ENCODE results near the gene LOXL1.
A peak's percentile ranks its signal among the peaks of the same experiment; 100 is the strongest.

The LOXL1 gene

DNA sequence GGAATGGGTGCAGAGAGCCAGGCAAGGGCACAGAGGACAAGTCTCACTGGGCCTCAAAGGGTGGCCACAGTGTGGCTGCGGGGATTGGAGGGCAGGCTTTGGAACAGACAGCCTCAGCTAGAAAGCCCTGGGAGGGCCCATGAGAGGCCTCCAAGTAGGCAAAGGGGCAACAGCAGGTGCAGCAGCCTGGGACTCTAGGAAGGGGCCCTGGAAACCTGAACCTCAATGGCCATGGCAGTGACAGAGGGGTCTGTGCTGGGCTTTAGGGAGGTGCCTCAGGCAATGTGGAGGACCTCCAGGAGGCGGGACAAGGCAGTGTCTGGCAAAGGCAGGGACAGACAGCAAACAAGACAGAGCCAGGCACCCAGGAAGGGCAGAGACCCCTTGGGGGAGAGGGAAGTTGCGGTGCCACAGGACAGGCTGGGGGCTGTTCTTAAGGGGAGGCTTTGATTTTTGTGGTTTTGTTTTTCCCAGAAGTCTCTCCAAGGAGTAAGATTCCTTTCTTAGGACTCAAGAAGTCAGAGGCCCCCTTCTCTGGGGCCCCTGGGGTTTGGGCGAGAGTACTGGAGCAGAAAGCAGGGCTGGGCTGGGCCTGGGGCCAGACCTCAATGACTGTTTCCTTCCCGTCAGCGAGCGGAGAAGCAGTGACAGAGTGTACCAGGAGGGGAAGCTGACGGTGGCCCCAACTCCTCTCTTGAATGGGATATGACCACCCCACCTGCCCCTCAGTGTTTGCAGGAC is 56.1 kb downstream of the LOXL1 start:
- DNase-seq: no peak

DNA sequence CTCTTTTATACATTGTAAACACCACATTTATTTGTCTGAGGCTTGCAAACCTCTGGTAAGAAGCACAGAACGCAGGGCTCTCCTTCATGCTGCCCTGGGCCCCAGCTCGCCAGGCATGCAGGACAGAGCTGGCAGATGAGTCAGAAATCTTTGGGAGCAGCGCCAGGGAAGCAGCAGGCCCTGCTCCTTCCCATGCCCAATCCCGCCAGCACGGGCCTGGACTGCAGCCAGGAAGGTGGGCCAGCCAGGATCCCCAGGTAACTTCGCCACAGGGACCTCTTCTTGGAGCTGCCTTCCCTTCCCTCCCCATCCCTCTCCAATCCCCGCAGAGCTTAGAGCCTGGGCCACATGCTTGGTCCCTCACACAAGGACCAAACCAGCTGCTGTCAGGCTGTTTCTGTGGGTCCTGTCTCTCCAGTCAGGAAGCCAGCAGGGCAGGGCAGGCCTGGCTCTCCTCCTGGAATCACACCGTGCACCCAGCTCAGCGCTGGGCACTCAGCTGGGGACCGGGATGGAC is 57.0 kb downstream of the LOXL1 start:
- DNase-seq: no peak

DNA sequence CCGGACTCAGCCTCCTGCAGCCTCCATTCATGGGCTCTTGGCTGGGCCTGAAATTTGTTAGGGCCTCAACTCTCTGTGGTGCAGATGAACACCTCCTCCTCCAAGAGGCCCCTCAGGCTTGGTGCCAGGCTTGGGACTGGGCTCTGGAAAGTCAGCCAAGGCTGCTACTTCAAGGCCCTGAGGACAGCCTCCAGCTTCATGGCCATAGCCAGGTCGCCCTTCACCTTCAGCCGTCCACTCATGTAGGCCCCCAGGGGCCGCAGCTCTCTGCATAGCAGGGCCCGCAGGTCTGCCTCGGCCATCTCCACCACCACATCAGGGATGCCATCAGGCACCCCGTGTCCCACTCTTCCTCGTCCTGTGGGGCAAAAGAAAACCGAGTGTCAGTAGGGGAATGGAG is 57.5 kb downstream of the LOXL1 start:
- no peak for DNase-seq

DNA sequence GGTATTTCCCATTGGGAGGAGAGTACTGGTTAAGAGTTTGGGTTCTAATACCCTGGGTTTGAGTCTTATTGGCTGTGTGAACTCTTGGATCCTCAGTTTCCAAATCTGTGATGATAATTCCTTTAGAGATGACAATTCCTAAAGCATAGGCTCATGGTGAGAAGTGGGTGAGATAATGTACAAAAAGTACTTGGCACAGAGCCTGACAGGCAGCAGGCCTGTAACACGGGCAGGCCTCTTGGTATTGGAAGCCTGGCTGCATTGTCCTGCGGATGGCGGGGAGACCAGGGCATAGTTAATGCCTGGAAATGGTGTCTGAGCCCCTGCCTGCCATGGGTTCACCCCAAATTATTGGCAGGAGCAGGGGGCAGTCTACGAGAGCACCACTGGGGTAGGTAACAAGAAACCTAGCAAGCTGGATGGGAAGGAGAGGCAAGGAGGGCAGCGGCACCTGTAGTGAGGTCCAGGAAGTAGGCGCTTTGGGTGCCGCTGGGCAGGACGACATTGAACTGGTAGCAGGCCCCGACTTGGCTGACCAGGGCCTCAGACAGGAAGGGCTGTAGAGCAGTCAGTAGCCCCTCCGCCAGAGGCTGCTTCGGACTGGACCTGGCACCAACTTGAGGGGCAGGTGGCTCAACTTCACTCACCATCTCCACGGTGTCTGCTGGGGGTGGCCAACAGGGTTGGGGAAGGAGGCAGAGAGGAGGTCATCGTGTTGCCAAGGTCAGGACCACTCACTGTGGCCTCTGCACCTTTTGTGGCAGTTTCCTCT is 58.1 kb downstream of the LOXL1 start:
- DNase-seq: no peak

DNA sequence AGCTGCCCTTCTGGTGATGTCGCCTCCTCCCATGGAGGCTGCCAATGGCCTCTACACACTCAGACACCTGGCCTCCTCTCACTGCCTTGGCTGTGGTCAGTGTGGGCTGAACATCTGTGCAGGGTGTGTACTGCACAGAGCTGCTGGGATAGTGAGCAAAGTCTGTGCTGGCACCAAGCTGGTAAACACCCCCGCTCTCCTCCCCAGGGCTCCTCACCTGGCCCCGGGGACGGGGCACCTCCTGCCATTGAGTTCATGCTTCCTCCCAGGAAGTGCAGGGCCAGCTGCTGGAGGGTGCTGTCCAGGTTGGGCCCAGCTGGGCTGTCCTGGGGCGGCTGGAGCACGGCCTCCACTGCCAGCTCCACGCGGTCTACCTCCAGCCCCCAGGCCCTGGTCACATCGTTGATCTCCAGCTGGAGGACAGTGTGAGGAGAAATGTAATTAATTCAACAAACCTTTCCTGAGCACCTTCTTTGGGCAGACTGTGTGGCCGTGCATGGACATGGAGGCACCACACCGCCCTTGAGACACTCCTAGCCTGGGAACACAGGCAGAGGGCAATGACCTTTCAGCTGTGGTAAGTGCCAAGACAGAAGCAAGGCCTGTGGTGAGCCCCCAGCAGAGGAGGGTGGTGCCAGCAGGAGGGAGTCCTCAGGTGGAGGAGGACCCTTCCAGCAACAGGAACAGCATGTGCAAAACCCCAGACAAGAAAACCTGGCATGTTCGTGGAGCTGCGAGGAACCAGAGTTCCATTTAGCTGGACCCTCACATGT is 59.0 kb downstream of the LOXL1 start:
- DNase-seq: no peak

DNA sequence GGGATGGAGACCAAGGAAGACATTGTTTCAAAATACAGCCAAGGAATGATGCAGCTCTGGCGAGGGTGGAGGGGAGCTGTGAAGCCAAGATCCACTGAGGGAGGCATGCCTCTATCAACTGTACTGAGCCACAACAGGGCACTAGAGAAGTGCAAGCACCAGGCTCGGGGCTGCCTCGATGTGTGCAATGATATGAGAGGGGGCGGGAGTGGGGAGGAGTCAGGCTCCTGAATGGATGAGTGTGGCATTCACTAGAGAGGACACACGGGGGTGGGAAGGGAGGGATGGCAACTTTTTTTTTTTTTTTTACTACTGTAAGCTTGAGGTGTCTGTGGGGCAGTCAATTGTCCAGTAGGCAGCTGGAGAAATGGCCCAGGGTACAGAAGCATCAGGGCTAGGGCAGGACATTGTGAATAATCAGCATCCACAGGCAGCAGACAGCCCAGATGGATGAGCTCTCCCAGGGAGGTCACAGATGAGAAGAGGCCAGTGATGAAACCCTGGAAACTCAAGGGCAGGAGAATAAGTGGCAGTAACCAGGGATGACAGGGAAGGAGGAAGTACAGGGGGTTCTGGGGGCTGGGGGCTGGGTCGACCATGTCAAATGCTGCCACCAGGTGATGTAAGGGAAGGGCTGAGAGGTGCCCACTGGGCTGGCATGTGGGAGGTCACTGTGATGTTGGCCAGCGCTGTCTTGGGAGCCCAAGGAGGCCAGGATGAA is 60.0 kb downstream of the LOXL1 start:
- DNase-seq: no peak

DNA sequence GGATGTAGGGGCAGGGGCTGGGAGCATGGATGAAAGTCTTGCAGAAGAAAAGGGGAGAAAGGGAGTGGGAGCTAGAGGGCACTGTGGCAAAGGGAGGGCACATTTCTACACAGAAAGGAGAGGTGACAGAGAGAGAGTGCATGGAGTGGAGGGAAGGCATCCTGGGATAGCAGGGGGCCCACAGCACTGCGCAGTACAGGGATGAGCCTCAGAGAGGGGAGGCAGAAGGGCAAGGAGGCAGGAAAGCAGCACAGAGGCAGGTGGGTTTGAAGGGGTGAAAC is 60.5 kb downstream of the LOXL1 start:
- DNase-seq: no peak

DNA sequence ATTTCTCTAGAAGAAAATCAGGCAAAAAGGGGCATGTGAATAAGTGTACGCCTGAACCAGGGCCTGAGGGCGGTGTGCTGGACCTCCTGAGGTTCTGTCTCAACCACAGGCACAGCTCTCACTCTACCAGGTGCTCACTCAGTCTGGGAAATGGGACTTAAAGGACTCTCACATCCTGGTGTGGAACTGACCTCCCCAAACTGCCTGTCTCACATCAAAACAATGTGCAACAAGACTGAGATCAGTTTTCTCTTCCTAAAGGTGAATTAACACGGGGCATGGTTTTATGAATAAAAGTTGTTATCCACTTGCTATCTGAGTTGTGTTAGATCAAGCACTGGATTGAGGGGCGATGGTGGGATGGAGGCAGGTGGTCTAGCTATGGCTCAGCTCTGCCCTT is 61.0 kb downstream of the LOXL1 start:
- no peak for DNase-seq

DNA sequence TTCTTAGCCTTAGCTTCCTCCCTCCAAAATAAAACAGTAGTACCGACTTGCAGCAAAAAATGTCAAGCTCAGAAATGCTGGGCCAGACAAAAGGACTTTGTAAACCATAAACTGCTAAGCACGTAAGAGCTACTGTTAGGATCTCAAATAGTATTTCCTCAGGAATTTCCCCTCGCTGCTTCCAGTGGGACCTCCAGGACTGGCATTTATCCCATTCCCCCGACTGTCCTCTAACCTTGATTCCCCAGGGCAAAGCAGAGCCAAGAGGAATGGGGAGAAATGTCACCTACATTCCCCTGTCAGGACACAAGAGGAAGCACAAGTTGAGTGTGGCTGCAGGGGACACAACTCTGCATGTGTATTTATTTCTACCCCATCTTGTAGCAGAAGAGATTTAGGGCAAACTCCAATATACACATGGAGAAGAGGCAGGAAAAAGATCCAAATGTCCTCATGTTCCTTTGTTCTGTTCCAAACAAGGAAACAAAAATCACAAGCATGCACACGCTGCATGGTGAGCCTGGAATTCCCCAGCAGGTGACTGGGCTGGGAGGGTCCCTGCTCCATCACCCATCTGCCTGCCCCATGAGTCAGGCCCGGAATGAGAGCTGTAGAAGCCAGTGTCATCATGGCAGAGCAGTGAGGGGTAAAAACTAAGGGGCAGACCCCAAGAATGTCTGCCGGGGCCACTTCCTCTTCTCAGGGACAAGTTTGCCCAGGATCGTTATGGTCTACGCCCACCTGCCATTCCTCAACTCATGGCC is 61.6 kb downstream of the LOXL1 start:
- no peak for DNase-seq

DNA sequence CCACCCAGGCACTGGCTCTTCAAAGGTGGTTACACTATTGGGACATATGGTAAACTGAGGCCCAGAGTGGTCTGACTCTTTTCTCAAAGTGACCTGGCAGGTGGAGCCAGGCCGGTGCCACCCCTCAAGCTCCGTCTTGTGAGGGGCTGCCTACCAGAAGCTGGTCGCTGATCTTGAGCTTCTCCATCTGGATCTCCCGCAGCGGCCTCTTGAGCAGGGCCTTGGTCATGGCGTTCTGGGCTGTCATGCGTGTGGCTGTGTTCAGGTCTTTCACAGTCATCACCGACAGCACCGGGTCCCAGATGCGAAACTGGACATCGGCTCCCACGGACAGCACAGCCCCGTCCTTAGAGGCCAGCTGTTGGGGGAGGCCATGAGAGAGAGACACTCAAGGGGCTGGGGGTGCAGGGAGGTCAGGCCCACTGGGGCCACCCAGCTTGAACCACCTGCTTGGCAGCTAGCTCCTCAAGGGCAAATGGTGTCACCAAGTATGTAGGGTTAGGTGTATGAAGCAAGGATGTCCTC is 62.2 kb downstream of the LOXL1 start:
- no peak for DNase-seq

DNA sequence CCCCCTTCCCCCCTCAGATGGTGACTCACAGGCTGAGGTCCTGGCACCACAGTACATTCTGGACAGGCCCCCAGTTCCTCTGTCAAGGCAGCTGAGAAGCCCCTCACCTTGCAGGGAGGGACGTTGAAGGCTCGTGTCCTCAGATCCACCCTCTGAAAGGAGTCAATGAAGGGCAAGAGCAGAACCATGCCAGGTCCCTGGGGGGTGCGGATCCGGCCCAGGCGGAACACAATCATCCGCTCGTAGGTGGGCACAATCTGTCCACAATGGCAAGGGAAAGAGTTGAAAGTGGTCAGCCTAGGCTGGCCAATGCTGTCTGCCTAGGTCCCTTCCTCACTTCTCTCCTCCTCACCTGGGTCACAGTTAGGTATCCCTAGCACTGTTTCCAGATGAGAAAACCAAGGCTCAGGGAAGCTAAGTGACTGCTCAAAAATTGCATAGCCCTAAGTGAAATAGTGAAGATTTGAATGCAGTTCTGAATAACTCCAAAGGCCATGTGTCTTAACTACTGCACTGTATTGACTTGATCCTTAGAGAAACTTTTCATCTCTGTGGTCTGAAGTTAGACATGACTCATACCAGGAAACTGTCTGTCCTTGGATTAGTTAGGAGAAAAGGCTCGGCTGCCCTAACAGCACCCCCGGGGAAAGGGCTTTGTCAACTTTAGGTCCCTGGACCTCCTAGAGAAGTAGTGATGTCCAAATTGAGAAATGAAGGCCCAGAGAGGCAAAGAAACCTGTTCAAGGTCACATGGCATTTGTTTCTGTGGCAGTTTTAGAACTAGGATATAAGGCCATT is 62.9 kb downstream of the LOXL1 start:
- DNase-seq: no peak

DNA sequence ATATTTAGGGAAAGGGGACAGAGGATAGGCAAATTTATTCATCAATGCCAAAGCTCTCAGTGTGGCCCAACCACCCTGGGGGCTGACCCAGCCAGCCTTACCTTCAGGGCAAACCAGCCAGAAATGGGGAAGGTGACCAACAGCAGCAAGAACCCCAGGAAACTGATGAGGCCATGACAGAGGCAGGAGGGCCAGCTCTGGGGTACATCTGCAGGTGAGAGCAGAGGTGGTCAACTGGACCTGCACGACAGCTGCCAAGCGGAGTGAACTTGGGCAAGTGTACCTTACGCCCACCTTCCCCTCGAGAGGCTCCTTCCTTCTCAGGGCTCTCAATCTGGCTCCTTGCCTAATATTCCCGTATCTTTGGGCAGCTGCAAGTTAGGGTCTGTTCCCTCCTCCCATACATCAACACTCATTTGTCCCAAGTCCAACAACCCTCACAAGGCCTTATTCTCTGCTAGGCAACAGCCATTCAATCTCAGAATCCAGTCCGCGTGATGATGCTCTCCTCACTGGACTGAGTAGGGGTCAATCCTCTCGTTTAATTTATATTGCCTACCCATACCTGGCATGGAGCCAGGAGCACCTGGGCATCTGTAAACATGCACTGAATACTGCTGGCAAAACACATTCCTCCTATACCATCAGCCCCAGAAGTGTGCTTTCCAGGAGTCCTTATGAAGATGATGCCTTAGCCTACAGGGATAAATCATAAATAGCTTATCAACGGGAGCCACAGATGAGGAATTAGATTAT is 64.2 kb downstream of the LOXL1 start:
- no peak for DNase-seq

DNA sequence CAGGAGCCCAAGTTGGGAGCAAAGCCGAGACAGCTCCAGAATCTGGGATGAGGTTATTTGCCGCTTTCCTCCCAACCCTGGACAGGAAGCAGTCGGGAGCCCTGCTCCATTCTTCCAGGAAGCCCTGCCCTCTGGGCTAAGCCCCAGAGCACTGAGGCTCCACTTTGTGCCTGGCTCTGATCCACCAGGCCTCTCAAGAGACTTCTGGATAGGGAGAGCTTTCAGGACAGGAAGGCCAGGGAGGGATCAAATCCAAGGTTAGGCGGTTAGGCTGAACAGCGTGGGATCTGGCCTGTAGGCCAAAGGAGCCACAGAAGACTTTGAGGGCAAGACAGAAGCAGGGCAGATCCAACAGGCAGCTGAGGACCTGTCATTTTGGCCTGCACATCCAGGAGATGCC is 65.0 kb downstream of the LOXL1 start:
- no peak for DNase-seq

DNA sequence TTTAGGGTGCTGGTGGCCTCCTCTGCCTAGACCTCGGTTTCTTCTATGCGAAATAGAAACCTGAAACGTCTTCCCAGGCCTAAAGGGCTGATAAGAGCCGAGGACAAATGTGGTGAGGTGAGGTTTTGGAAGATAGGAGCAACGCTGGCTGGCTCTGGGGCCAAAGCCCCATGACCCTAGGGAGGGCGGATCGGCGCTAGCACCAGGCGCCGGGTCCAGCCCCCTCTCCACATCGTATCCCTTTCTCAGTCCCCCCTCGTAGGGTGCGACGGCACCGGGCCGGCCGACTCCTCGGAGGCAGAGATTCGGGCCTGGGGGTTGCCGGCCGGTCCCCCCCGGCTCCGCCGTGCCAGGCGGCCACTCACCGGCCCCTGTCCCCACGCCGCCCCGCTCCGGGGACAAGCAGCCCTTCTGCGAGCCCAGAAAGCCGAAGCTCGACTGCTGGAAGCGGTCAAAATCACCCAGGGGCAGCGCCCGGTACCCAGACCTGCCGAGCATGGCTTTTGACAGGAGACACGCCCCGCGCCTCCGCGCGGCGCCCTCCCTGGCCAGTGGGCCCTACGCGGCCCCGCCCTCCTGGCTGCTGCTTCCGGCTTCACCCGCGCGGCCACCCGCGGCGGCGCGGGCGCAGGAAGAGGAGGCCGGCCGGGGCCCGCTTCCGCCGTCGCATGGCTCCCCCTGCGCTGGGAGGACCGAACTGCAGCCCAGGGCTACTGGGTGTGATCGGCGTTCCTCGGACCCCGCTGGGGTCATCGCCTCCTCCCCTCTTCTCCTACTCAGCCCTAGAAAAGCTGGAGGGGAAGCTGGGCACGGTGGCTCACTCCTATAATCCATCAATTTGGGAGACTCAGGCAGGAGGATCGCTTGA is 65.7 kb downstream of the LOXL1 start, which contains the start of gene STOML1:
STOML1 (minus strand) TSS at position 570 of the 868 bp plus-strand sequence; CDS start at position 498, 72 bp downstream.
- peak; percentile 36 for DNase-seq

DNA sequence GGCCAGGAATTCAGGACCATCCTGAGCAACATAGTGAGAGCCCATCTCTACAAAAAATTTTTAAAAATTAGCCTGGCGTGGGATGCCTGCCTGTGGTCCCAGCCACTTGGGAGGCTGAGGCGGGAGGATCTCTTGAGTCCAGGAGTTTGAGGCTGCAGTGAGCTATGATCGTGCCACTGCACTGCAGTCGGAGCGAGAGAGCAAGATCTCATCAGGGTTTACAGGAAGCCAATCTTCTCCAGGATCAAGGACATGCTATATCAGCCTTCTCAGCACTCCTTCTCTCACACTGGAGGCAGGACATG is 66.3 kb downstream of the LOXL1 start:
- DNase-seq: no peak

DNA sequence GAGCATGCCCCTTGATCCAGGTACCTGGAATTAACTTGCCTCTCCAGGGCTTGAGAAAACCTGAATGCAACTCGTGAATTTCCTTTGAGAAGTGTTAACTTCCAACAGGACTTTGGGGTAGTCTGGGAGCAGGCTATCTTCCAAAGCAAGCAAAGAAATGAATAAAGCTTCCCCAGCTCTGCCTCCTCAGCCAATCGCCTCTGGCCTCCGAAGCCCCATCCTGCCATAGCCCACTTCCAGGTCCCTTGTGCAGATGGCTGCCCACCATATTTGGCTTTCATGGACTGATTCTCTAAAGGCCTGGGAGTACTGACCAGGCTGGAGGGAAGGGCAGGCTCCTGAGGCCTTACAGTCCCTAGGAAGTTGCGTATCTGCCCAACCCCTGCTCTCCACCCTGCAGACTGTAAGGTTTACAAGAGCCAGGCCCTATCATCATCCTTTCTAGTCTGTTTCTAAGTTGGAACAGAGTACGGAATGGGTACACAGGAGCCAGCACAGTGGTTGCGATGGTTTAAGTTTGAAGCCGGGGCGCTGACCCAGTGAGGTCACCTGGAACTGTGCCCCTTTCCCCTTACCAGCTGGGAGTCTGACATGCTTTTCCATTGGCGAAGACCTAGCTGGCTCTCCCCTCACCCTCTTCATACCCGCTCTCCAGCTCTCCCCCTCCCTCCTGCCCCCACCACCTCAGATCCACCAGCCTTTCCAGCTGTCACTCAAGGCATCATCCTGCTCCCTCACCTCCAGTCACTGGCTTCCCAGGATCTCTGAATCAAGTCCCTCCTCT is 67.1 kb downstream of the LOXL1 start:
- no peak for DNase-seq

DNA sequence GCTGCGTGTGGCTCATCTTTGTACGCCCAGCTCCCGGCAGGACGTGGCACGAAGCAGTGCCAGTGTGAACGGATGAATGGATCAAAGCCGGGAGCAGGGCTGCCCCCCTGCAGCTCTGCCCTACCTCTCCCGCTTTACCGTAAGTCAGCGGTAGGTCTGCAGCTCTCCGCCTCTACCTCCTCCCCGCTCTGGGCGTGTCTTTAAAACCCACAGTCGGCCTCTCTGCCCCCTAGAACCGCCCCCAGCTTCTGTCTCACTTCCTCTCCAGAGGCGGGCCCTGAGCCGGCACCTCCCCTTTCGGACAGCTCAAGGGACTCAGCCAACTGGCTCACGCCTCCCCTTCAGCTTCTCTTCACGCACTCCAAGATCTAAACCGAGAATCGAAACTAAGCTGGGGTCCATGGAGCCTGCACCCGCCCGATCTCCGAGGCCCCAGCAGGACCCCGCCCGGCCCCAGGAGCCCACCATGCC is 68.2 kb downstream of the LOXL1 start, which contains the start of gene PML:
PML (plus strand) TSS at position 304 of the 471 bp plus-strand sequence; CDS start at position 401, 97 bp downstream.
- DNase-seq: peak; percentile 61

DNA sequence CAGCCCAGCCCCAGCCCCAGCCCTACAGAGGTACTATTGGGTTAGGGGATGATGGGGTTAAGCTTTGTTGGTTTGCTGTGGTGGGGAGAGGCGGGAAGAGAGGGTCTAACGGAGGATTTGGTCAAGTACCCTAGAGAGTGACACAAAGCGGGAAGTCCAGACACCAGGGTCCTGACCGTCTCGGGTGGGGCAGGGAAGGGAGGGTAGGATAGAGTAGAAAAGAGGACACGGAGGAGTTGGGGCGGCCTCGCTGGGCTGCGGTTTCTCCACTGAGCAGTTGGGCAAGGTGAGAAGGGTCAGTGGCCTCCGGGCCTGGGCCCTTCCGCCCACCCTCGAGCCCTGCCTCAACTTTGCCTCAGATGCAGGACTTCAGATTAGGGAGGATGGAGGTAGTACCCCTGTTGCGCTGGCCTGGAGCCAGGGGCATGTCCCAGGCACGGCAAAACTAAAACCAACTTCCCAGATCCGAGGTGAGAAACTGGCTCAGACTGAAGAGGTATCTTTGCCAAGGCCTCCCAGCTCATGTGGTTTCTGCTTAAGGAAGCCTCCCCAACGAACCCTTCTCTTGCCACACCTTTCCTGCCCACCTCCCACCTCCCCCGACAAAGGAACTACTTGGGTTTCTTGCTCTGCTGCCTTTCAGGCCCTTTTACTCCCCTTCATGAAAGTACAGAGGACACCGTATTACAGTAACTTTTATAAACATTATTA is 68.8 kb downstream of the LOXL1 start:
- no peak for DNase-seq

Data from NCI-H2107 (cell line).